Measurements from ENCODE around the gene CNPY3. TPM values are rescaled to one million over a fixed set of nuclear protein-coding genes. Genes with fewer than 3 reads are reported as not detected.
"Not testable (repeated sequence)": the region's sequence is repeated elsewhere in the genome, so short reads cannot be mapped to it uniquely, and the experiment has no call there.

The CNPY3 gene
- total RNA-seq, 1 donor from 2014 or later: 61.3 TPM

DNA sequence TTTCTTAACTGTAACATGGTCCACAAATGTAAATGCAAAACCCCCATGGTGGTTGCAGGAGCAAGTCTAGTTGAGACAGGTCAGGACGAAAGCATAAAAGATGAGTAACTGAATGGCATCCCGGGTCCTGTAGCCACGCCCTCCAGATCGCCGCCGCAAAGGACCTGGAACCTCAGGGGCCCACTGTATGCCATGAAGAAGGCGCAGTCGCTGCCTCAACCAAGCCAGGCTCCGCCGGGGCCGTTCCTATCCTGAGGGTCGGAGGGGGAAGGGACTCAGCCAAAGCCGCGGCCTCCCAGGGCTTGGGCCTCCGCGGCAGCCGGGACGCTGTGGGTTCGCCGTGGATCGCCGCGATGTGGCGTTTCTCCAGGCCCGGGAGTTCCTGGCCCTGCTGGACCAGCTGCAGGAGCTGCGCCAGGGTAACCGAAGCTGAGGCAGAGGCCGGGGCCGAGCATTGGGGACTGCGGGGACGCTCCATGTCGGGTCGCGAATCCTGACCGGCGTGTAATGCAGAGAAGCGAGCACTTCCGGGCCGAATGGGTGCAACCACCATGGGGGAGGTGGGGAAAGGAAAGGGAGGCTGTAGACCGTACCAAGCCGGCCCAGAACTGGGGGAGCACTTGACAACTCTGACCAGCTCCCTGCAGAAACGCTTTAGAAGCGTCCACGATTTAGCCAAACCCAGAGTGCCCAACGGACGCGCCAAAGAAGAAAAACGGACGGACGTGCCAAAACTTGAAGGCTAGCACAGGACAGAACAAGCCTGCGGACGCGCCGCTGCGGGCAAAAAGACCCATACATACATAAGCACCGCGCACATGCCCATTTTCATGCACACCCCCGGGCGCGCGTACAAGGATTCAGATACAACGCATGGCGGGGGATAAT is 38.7 kb upstream of the CNPY3 start:
- DNase-seq (ENCODE audit: low read depth, low spot score): peak; percentile 90
- Mint-ChIP-seq H3K9me3 (no peaks in the 10 kb centered on the region), H3K4me3 (peak overlapping the region; percentile 93), H3K36me3 (ENCODE audit: low read depth) (peaks cover 8% of the 10 kb centered on the region), H3K4me1 (peaks cover 24% of the 10 kb centered on the region), H3K27ac (ENCODE audit: unreplicated experiment) (peak overlapping the region; percentile 92), H3K27me3 (ENCODE audit: low read depth) (no peaks in the 10 kb centered on the region)
- TF ChIP-seq, protein P1, sequence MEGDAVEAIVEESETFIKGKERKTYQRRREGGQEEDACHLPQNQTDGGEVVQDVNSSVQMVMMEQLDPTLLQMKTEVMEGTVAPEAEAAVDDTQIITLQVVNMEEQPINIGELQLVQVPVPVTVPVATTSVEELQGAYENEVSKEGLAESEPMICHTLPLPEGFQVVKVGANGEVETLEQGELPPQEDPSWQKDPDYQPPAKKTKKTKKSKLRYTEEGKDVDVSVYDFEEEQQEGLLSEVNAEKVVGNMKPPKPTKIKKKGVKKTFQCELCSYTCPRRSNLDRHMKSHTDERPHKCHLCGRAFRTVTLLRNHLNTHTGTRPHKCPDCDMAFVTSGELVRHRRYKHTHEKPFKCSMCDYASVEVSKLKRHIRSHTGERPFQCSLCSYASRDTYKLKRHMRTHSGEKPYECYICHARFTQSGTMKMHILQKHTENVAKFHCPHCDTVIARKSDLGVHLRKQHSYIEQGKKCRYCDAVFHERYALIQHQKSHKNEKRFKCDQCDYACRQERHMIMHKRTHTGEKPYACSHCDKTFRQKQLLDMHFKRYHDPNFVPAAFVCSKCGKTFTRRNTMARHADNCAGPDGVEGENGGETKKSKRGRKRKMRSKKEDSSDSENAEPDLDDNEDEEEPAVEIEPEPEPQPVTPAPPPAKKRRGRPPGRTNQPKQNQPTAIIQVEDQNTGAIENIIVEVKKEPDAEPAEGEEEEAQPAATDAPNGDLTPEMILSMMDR (conservative IDR thresholded peaks at IDR 0.05): no peak

DNA sequence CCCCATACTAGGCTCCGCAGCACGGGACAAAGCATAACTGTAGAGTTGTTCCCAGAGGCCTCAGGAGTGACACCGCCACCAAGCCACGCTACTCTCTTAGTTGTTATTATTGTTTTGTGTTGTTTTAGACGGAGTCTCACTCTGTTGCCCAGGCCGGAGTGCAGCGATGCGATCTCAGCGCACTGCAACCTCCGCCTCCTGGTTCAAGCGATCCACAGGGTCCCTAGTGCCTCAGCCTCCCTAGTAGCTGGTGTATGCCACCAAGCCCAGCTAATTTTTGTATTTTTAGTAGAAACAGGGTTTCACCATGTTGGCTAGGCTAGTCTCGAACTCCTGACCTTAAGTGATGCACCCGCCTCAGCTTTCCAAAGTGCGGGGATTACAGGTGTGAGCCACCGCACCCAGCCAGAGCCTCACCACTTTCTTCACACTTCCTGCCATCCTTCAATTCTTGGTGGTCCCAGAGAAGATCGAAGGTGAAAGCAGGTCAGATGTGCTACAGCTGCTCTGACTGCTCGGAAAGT is 38.0 kb upstream of the CNPY3 start:
- peak overlapping the region; percentile 93 for H3K4me3 Mint-ChIP-seq
- H3K9me3 Mint-ChIP-seq: no peaks in the 10 kb centered on the region
- no peak for DNase-seq (ENCODE audit: low read depth, low spot score)
- peaks cover 24% of the 10 kb centered on the region for H3K4me1 Mint-ChIP-seq
- peaks cover 1% of the 10 kb centered on the region for H3K36me3 Mint-ChIP-seq (ENCODE audit: low read depth)
- TF ChIP-seq, protein P1 (conservative IDR thresholded peaks at IDR 0.05): no peak
- no peaks in the 10 kb centered on the region for H3K27me3 Mint-ChIP-seq (ENCODE audit: low read depth)
- peak overlapping the region; percentile 92 for H3K27ac Mint-ChIP-seq (ENCODE audit: unreplicated experiment)

DNA sequence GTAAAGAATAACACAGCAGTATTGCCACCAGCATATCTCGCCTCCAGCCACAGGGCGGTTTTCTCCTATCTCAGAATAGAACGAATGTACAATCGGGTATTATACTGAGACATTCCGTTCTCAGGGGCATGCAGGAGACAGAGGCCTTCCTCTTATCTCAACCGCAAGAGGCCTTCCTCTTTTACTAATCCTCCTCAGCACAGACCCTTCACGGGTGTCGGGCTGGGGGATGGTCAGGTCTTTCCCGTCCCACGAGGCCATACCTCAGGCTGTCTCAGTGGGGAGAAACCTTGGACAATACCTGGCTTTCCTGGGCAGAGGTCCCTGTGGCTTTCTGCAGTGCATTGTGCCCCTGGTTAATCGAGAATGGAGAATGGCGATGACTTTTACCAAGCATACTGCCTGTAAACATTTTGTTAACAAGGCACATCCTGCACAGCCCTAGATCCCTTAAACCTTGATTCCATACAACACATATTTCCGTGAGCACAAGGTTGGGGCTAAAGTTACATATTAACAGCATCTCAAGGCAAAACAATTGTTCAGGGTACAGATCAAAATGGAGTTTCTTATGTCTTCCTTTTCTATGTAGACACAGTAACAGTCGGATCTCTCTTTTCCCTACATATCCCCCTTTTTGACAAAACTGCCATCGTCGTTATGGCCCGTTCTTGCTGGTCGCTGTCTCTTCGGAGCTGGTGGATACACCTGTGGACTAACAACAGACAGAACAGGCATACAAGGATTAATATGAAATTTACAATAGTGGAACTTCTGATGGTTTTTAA is 35.0 kb upstream of the CNPY3 start:
- not testable (repeated sequence) for H3K9me3 Mint-ChIP-seq
- peaks cover 24% of the 10 kb centered on the region for H3K4me1 Mint-ChIP-seq

DNA sequence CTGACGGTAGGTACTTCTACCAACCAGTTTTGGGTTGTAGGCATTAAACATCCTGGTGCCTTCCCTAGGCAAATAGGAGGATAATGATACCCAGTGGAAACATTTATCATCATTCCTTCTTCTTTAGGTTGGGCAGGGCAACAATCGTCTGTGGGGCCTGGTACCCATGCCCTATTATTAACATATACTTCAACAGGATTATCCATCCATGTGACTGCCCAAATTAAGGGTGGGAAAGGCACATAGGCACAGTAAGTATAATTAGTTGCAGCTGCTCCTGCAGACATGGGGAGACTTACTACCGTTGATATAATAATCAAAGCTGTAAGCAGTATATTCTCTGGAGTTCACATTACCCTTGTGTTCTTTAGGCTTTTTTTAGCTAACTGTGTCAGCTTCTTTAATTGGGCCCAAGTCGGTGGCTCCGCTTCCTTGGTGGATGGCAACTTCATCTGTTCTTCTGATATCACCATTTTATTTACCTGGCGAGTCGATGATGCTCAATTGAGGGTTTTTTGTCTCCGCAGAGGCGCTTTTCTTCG is 33.0 kb upstream of the CNPY3 start:
- H3K9me3 Mint-ChIP-seq: no peaks in the 10 kb centered on the region
- peaks cover 2% of the 10 kb centered on the region for H3K27me3 Mint-ChIP-seq (ENCODE audit: low read depth)
- TF ChIP-seq, protein P1 (conservative IDR thresholded peaks at IDR 0.05): no peak
- H3K36me3 Mint-ChIP-seq (ENCODE audit: low read depth): no peaks in the 10 kb centered on the region
- peaks cover 10% of the 10 kb centered on the region for H3K4me1 Mint-ChIP-seq
- DNase-seq (ENCODE audit: low read depth, low spot score): no peak
- no peak overlapping the region for H3K27ac Mint-ChIP-seq (ENCODE audit: unreplicated experiment)
- no peak overlapping the region for H3K4me3 Mint-ChIP-seq

More for the DNA sequence above, 35.0 kb upstream of the CNPY3 start:
- not testable (repeated sequence) for H3K36me3 Mint-ChIP-seq (ENCODE audit: low read depth); H3K27ac Mint-ChIP-seq (ENCODE audit: unreplicated experiment); DNase-seq (ENCODE audit: low read depth, low spot score); H3K27me3 Mint-ChIP-seq (ENCODE audit: low read depth)
- peak overlapping the region; percentile 12 for H3K4me3 Mint-ChIP-seq

DNA sequence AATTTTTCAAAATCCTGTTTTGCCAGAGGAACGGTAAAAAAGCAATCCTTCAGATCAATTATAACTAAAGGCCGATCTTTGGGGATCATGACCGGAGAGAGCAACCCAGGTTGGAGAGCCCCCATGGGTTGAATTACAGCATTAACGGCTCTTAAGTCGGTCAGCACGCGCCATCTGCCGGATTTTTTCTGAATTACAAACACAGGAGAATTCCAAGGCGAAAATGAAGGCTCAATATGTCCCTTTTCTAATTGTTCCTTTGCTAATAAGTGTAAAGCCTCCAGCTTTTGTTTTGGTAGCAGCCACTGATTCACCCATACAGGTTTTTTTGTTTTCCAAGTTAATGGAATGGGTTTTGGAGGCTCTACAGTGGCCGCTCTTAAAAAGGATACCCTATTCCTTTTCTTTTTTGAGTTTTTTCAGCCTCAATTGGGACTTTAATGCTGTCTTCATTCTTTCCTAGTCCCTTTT is 30.4 kb upstream of the CNPY3 start:
- DNase-seq (ENCODE audit: low read depth, low spot score): peak; percentile 80
- peaks cover 5% of the 10 kb centered on the region for H3K4me1 Mint-ChIP-seq
- H3K27ac Mint-ChIP-seq (ENCODE audit: unreplicated experiment): no peak overlapping the region

More for the DNA sequence above, 30.4 kb upstream of the CNPY3 start:
- Mint-ChIP-seq H3K36me3 (ENCODE audit: low read depth) (no peaks in the 10 kb centered on the region), H3K4me3 (peak overlapping the region; percentile 25), H3K27me3 (ENCODE audit: low read depth) (peaks cover 2% of the 10 kb centered on the region), H3K9me3 (no peaks in the 10 kb centered on the region)
- TF ChIP-seq, protein P1 (conservative IDR thresholded peaks at IDR 0.05): peak; percentile 77
